Testis (tissue), 3 donors: Measurements from ENCODE around the gene DNM3. TPM values are rescaled to one million over a fixed set of nuclear protein-coding genes. Genes with fewer than 3 reads are reported as not detected.

Experiments
- DNase-seq: peaks from one replicate; pipeline ENCODE4 v3.0.0-alpha.2; 2019
- H3K27ac ChIP-seq, 2 donors: fragments of 200-600 bp; sonication (generic); one replicate each; pipeline ENCODE4 v1.5.1; 2019
- H3K27me3 ChIP-seq: fragments of 200-600 bp; sonication (generic); one replicate; pipeline ENCODE4 v1.5.1; 2019
- H3K36me3 ChIP-seq: fragments of 200-600 bp; sonication (generic); one replicate; pipeline ENCODE4 v1.5.1; 2017; ENCODE audit warnings: low read depth; ENCODE audit errors: missing control alignments
- H3K4me1 ChIP-seq: fragments of 200-600 bp; sonication (generic); one replicate; pipeline ENCODE4 v1.5.1; 2019
- H3K4me3 ChIP-seq, 2 donors: fragments of 200-600 bp; sonication (generic); one replicate each; pipeline ENCODE4 v1.5.1; 2017 to 2019
- H3K9me3 ChIP-seq: fragments of 200-600 bp; sonication (generic); one replicate; pipeline ENCODE4 v1.5.1; 2017
- CTCF ChIP-seq, 3 experiments: fragments of 450-650 bp in 2 of 3; fragments of 200-600 bp in 1 of 3; sonication (generic) in 1 of 3; IDR thresholded peaks; one replicate each; pipeline ENCODE4 v1.5.1; 2016 to 2019; ENCODE audit warnings: antibody characterized with exemption in 3 of 3, mild to moderate bottlenecking in 2 of 3, moderate library complexity in 1 of 3
- POLR2A ChIP-seq: fragments of 450-650 bp; IDR thresholded peaks from one replicate; pipeline ENCODE4 v1.6.1; 2017; ENCODE audit warnings: antibody characterized with exemption, mild to moderate bottlenecking, moderate library complexity
- WGBS, 2 donors: methylation state at CpG; one replicate each; pipeline ENCODE4 v1.1.5; 2018; 5-methylcytosine and 5-hydroxymethylcytosine counted together
- intact Hi-C: fragments of 100-400 bp; cut with DNase I; formaldehyde crosslinking; loops from one replicate; pipeline ENCODE4 v1.15.1; 2023; ENCODE audit warnings: low total_unique reads
- polyA plus RNA-seq: library from polyadenylated mRNA; stranded (reverse); fragments of 350-450 nt; fragmentation: Illumina TruSeq; extraction: RNeasy Lipid Tissue Mini Kit (QIAGEN cat#74804); gene quantifications from one replicate; pipeline ENCODE4 v1.2.3, GENCODE V29; 2014; ENCODE audit warnings: low read depth, low replicate concordance; ENCODE audit not compliant: insufficient read depth
- total RNA-seq, 2 donors: library from RNA; depleted of rRNA; stranded (reverse); fragments of >200 nt; gene quantifications; one replicate each; pipeline ENCODE4 v1.2.3, GENCODE V29; 2016

Gene DNM3
- total and polyA plus RNA-seq, 3 donors from 2014 or later = 4.9 to 10.2 (median 8.4) TPM

GRCh38 chr1:171912509-171913175 lies 71.3 kb downstream of the DNM3 start:
- TF ChIP-seq POLR2A (no peak), CTCF (IDR thresholded peaks at IDR 0.05) (no peak)
- Histone ChIP-seq H3K4me3 (no peak overlapping the region), H3K27me3 (no peaks in the 10 kb centered on the region), H3K36me3 (no peaks in the 10 kb centered on the region), H3K27ac (no peak overlapping the region), H3K4me1 (no peaks in the 10 kb centered on the region), H3K9me3 (no peaks in the 10 kb centered on the region)
- DNase-seq = no peak
- WGBS, 2 donors = 67% methylated on average over 2 of the region's 2 CpGs
- intact Hi-C loops = no loop called here

- TF ChIP-seq CTCF (IDR thresholded peaks at IDR 0.05) (no peak), POLR2A (no peak)
- WGBS, 2 donors = 23 to 29% methylated on average over 2 of the region's 2 CpGs
- no peaks in the 10 kb centered on the region for H3K4me1 ChIP-seq
- DNase-seq = peak; percentile 59
- no peak overlapping the region for H3K4me3 ChIP-seq
- no peaks in the 10 kb centered on the region for H3K36me3 ChIP-seq
- H3K9me3 ChIP-seq = no peaks in the 10 kb centered on the region
- no peaks in the 10 kb centered on the region for H3K27me3 ChIP-seq
- intact Hi-C loops = no loop called here
- H3K27ac ChIP-seq = no peak overlapping the region
Observed at GRCh38 chr1:171913385-171913784, 72.1 kb downstream of the DNM3 start.

- WGBS, 2 donors = 73 to 78% methylated on average over 3 of the region's 3 CpGs
- no peak overlapping the region for H3K4me3 ChIP-seq
- no peak for DNase-seq
- H3K36me3 ChIP-seq = no peaks in the 10 kb centered on the region
- H3K27ac ChIP-seq = no peak overlapping the region
- no peaks in the 10 kb centered on the region for H3K4me1 ChIP-seq
- TF ChIP-seq CTCF (IDR thresholded peaks at IDR 0.05) (no peak), POLR2A (no peak)
- intact Hi-C loops = no loop called here
- no peaks in the 10 kb centered on the region for H3K27me3 ChIP-seq
- no peaks in the 10 kb centered on the region for H3K9me3 ChIP-seq
Observed at GRCh38 chr1:171916315-171916771, 75.0 kb downstream of the DNM3 start.

- Histone ChIP-seq H3K27ac (no peak overlapping the region), H3K9me3 (no peaks in the 10 kb centered on the region), H3K27me3 (no peaks in the 10 kb centered on the region), H3K36me3 (no peaks in the 10 kb centered on the region), H3K4me3 (no peak overlapping the region), H3K4me1 (no peaks in the 10 kb centered on the region)
- 93 to 96% methylated on average over 1 of the region's 1 CpG for WGBS, 2 donors
- TF ChIP-seq CTCF (IDR thresholded peaks at IDR 0.05) (no peak), POLR2A (no peak)
- DNase-seq = no peak
- intact Hi-C loops = no loop called here
Observed at GRCh38 chr1:171917331-171917730, 76.0 kb downstream of the DNM3 start.
